SIG-M5 treated with dmso at 0.1 percent for 504 hours (cell line): ENCODE measurements around the gene TSHB.

Experiments used
- DNase-seq: peaks from one replicate; lab custom pipeline; 2025; ENCODE audit not compliant: unreplicated experiment; lab: John Stamatoyannopoulos, UW

TSHB gene

DNA sequence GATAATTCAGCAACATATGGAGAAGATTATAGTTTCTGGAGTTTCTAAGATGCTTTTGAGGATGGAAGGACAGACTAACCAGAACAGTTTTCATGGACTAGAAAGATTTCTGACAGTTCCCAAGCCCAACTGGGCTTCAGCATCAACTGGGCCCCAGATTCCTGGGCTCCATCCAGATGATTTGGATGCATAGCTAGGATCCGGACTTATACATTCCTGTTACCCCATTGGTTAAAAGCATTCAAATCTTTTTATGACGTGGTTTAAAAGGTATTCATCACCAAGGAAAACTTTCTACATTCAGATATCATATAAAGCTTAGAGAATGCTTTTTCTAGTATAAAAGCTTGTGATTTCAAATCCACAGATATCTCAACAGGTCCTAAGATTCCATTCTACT, 29.7 kb downstream of the TSHB start:
- DNase-seq, result no peak

DNA sequence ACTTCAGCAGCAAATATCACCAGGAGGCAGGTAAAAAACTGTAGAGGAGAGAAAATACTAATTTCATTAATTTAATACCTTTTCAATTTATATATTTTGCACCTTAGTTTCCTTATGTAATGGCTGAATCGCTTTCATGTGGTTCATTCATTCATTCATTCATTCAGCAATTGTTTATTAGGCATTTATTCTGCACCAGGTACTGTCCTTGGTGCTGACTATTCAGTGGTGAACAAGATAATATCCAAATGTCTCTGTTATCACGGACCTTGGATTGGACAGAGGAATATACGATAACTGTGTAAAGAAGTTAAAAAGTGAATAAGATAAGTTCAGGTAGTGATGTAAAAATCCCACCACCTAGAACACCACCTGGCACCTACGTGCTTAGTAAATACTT, 30.9 kb downstream of the TSHB start:
- no peak for DNase-seq

DNA sequence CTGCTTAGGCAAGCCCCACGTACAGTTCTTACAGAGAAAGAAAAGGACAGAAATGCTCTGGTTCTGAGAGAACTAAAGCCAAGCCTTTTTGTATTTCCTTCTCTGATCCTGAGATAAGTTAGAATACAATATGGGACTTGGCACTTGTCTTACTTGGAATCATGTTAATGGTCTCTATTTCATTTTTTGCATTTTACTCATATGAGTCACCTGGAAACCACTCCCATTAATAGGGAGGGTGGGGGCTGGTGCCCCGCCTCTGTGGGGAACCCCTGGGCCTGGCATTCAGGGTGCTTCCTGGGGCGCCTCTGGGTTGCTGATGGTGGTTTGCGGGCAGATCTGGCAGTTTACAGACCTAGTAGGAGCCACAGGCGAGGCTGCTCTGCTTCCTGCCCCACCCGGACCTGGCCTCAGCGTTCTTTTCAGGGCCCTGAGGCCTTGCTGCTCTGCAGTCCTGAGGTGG, 32.9 kb downstream of the TSHB start:
- peak; percentile 81 for DNase-seq

DNA sequence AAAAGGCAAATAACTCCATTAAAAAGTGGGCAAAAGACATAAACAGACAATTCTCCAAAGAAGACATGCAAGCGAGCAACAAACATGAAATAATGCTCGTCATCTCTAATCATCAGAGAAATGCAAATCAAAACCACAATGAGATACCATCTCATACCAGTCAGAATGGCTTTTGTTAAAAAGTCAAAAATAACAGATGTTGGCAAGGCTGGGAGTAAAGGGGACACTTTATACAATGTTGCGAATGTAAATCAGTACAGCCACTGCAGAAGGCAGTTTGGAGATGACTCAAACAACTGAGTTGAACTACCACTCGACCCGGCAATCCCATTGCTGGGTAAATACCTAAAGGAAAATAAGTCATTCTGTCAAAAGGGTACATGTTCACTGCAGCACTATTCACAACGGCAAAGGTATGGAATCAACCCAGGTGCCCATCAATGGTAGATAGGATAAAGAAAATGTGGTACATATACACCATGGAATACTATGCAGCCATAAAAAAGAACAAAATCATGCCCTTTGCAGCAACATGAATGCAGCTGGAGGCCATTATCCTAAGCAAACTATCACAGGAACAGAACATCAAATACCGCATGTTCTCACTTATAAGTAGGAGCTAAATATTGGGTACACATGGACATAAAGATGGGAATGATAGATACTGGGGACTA, 33.7 kb downstream of the TSHB start:
- DNase-seq, result no peak

DNA sequence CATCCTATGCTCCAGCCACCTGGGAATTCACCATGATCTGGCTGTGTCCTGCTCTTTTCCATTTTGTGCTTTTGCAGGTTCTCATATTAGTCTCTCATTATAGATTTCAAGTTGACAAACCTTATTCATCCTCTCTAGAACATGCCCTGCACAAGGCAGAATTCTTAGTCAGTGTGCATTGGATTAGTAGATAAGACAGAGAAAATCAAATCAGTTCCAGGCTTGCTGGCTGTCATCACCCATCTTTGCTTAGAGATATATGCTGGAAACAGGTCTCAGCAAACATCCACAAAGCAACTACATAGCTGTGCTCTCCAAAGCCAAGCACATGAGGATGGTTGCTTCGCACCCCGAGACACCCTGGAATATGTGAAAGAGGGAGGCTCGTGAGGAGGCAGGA, 34.8 kb downstream of the TSHB start:
- DNase-seq, result no peak

DNA sequence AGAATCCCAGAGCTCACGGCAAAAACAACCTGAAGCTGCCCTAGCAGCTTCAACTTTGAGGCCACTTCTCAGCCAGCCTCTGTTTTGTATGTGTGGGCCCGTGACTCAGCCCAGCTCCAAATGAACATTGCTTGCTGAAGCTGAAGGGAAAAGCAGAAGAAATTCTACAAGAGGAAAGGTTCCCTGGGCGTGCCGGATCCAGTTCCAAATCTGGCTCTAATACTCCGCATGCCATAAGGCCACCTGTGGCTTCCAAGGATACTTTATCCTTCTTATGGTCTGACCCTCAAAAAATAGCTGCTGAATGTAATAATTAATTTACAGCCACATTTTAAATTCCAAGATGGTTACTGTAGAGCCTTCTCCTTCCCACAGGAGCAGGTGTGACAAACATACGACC, 35.4 kb downstream of the TSHB start:
- DNase-seq, result no peak

DNA sequence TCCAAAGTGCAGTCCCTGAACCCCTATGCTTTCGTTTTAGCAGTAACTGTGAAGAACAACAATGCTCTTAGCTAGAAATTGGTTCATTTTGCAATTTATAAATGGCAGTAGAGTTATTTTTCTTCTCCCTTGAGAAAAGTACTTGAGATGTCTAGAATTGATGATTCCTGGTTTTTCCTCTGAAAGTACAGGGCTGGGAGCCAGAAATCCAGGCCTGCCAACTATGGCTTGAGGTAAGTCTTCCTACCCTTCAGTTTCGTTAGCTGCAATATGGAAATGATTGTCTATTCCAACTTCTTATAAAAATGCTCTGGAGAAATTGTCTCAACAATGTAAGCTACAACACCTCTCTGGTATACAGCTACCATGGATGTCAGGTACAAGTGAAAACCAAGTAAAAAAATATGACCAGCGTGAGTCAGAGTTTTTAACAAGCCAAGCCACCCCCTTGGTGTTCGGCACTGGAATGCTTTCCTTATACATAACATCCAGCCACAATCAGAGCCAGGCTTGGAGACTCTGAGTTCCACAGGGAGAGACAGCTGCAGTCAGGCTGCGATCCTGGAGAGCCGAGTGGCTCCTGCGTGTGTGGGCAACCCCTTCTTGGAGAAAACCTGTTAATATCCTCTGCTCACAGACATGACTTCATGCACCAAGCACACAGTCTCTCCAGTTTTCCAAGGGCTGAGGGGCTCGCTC, 37.7 kb downstream of the TSHB start:
- no peak for DNase-seq

DNA sequence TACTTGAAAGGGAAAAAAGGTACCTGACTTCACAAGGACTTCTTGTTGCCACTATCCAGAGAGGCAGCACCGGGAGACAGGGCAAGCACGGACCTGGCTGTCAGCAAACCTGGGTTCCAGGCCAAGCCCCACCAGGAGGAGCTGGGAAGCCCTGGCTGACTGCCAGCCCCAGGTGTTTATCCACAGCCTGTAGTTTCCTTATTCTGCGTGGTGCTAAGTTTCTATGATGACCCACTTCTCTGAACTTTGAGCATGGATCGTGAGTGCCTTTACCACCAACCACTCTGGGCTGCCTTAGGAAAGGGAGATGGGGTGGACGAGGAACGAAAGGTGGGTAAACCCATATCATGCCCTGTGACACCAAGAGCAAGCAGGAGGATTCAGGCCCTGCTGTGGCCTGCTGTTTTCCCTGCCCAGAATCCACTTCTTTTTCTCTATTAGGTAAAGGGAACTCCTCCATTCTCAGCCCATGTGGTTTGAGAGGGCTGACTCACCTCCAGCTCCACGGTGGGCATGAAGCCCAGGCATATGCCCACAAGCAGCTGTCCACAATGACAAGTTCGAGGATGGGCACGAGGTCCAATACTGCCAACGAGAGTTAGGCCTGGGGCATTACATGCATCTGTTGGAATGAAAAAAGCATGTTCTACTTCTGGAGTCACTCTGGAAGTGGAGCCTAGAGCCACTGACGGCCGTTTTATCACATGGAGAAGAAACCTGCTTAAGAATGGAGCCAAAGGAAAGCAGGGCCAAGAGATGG, 39.4 kb downstream of the TSHB start:
- no peak for DNase-seq

DNA sequence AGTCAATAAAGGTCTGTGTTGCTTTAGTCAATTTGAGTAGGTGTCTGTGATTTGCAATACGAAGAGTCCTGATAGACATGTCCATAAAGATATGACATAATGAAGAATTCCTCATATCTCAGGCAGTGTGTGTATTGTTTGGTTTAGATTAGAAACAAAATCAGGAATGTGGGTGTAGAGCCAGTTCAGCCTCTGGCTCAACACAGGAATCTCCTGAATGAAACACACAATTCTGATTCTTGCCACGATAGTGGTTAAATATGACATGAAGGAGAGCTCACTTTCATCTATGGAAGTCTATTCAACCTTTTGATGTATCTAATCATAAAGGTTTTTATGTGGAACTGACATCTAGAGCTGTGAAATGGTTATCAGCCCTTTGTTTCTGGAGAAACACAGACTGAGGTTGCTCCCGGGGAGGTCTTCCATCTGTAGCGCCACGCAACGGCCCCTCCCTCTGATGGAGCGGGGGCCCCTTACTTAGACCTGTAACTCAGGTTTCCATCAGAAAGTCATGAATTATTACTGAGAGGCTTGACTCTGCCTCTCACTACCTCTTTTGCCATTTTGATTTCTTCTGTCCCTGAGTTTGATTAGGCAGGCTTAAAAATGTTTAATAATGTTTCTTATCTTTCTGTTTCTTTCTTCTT, 40.2 kb downstream of the TSHB start:
- DNase-seq, result peak; percentile 24

DNA sequence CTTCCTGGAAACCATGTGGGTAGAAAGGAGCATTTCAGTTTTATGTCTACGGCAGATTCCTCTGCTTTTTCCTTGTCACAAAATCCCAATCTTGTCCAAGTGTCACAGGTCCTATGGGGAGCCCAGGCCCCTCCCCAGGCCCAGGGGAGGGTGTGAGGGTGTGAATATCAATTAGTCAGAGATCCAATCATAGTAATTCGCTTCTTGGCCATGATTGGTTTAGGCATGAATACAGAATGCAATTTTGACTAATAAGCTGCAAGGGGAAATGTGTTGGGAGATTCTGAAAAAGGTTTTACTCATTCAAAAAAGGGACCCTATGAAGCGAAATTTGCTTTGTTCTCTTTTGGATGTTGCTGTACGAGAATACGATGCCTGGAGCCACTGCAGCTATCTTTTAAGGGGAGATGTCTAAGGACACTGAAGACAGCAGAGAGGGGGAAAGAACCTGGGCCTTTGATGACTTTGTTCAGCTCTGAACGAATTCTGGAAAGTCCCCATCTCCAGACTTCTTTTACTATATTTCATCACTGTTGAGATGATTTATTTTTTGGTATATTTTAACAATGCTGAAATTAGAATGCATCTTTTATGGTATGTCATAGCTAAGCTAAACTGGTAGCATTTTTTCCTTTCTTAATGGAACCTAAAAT, 41.5 kb downstream of the TSHB start:
- no peak for DNase-seq

DNA sequence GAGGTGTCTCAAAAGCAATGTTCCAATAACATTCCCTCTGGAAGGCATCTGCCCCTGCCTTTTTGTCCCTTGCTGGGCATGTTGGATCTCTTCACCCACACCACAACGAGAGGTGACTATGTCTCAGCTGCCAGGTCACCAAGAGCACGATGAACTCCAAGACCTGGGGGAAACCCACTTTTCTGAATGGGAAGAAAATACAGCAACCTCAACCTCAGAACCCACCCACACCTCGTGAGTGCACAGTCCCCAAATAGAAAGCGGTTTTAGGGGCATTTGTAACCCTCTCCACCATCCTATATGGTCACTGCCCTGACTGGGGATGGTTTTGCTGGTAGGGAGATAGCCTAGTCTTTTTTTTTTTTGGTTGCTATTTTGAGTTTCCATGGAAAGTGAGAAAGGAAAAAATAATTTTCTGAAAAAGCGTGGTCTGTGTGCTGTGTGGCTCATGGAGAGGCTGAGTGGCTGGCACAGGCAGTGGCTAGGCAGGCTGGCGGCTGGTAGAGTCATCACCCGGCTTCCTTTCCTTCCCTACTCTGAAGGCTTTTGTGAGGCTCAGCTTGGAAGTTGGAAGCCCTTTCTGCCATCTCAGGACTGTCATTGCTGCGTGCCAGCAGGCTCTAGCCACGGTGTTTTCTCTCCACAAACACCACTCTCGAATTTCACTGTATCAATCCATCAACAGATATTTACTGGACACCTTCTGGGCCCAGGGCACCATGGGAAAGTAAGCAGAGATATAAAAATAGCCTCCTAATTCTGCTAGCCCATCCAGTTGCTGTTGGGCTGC, 43.9 kb downstream of the TSHB start:
- no peak for DNase-seq

DNA sequence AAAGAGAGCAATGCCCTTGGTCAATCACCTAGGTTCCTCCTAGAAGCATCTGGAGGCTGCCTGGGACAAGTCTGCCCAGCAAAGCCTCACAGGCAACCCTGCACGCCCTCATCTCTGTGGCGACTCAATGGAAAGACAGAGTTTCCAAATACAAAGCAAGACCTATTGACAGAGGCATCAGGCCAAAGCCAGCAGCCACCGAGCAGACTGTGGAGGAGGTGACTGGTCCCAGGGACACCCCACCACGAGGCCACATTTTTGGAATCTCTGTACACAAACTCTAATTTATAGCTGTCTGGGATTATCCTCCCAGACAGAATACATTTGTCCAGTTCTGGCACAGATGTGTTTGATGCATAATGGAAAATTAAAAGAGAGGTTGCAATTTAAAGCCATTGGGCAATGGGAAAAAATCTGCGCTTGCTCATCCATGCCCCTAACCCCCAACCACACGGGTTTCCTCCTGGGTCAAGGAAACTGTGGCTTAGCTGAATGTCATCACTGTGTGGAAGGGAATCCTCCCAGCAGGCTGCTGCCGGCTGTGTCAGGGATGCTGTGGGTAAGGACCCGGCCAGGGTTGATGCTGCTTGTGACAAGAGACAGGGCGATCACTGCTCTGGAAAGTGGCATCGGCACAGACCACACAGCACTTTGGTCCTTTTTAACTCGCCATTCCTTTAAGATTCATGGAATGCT, 45.4 kb downstream of the TSHB start:
- DNase-seq, result no peak

DNA sequence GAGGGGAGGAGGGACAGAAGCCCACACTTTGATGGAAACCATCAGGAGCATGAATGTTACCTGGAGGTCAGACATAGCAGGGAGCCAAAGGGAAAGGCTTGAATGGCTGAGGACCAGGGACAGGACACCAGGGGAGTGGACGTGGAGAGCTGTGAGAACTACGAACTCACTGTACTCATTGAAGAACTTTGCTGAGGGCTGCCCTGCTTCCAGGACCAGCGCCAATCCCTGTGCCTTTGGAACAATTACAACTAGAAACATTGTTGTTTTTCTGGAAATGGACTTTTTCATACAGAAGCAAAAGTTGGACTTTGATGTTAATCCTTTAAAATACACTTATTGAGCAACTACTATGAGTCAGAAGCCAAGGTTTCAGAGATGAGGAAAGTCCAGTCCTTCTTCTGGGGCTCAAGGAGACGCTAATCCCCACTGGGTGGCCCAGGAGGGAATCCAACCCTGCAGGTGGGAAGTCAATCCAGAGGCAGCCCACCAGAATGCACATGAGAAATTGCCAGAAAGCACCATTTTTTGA, 46.8 kb downstream of the TSHB start:
- no peak for DNase-seq

DNA sequence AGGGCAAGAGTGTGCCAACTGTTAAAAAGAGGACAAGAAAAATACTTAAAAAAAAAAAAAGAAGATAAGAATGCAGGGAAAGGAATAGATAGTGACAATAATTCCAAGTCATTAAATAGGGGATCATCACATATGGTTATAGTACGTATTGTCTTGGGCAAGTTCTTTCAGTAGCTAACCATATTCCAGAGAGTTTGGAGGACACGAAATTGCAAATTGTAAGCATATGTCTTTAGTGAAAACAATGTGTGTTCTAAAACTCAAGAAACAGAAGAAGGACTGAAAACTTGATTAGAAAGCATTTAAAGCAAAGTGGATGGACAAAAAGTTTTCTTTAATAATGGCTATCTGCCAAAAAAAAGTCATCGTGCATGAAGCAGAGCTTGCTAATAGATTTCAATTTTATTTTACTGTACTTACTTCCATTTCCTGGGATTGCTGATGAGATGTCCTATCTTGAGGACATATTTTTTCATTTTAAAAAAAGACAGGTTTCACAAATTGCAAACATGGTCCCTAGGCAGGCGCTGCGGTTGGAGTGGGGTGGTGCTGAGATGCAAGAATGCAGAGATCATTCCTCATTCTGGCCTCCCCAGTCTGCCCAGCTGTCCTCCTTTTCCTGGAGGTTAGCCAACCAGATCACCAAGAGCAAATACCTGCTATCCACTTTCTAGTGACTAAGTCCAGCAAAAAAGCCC, 47.8 kb downstream of the TSHB start:
- DNase-seq, result no peak

DNA sequence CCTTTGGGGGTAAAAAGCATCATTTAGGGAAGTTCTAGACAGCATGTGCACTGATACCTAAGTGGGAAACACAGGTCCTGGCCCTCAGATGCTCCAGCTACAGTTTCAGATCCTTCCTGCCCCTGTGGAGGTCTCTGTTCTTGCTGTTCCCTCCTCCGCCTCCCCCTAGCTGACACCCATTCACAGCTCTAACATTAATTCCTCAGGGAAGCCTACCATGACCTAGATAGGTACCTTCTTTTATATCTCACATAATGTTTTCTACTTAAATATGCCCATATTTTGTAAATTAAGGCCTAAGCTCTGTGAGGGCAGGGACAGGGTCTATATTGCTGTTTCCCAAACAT, 48.3 kb downstream of the TSHB start:
- DNase-seq, result no peak

DNA sequence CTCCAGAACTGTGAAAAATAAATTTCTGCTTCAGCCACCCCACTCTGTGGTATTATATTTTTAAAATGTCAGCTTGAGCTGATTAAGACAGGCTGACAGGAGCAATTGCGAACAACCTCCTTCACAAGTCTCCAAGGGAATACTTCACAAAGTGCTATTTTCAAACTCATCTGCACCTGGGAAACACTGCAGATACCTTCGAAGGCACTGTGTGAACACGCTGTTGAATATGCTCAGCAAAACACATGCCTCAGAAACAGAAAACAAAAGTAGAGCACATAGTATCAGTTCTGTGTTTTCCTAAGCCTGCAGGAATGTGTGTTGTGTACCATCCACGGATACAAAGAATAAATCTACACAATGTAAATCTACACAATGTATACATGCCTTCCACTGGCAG, 49.1 kb downstream of the TSHB start:
- DNase-seq, result no peak

DNA sequence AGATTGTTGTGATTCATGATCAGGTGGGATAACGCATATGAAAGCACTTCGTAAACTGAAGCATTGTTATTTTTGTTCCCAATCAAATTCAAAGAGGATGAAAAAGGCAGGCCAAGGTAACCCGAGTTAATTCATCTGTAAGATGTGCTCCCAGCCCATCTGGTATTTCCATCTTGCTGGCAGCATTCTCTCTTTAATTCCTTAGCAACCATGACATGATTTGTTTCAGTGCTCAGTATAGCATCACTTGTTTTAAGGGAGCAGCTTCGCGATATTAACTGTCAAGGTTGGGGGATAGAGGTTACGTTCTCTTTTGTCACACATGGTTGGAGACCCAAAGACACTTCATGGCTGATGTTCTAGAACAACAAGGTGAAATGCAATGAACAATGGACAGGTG, 53.3 kb downstream of the TSHB start:
- DNase-seq, result no peak
